HCT116 (cell line): ENCODE measurements around the gene LRRC74B. TPM values are rescaled to one million over a fixed set of nuclear protein-coding genes. Genes with fewer than 3 reads are reported as not detected.

Source experiments
- ATAC-seq: fragments of 200-7000 bp; cut with Tn5 transposase; 2 replicates; pipeline ENCODE4 v1.9.1; 2020; ENCODE audit warnings: mild to moderate bottlenecking, moderate library complexity
- Bru-seq: library from RNA; stranded (reverse); fragments of 400-500 nt; gene quantifications from one replicate; lab custom pipeline; 2021; lab: Mats Ljungman, UMichigan
- BruChase-seq, 2 experiments: library from RNA; stranded (reverse); fragments of 400-500 nt; gene quantifications; one replicate each; lab custom pipeline; 2021; lab: Mats Ljungman, UMichigan
- BruUV-seq: library from RNA; stranded (reverse); fragments of 400-500 nt; replicated peaks from 2 replicates; lab custom pipeline; 2021; lab: Mats Ljungman, UMichigan
- CTCF ChIA-PET: fragments of 300-600 bp; sonication (Branson Sonifier 250); formaldehyde crosslinking; loops from one replicate; lab custom pipeline; 2021; ENCODE audit warnings: antibody characterized with exemption; lab: Charles Lee
- POLR2A ChIA-PET: fragments of 300-600, 350-600 bp; sonication (Branson Sonifier 250); formaldehyde crosslinking; loops from one replicate; lab custom pipeline; 2021; ENCODE audit warnings: antibody characterized with exemption; lab: Charles Lee
- RAD21 ChIA-PET, 2 experiments: fragments of 300-600 bp; sonication (Branson Sonifier 250); formaldehyde crosslinking; loops; one replicate each; lab custom pipeline; 2023; ENCODE audit warnings: low total read pairs in 2 of 2; ENCODE audit not compliant: uncharacterized antibody in 2 of 2, unreplicated experiment in 2 of 2, low non-redundant PET in 1 of 2; lab: Charles Lee
- DNase-seq: peaks from one replicate; pipeline ENCODE4 v3.0.0-alpha.2; 2010; ENCODE audit warnings: low read depth, low spot score
- H2AFZ ChIP-seq: fragments of 200-600 bp; shearing (Covaris generic), sonication (generic); 2 replicates; pipeline ENCODE4 v1.6.1; 2017; ENCODE audit warnings: low read depth, mixed run types, mixed read lengths, antibody characterized with exemption, low read length; ENCODE audit not compliant: poor library complexity, severe bottlenecking
- H3K27ac ChIP-seq: 2 replicates; pipeline ENCODE4 v1.5.1; 2012; ENCODE audit warnings: low read depth, low read length
- H3K27me3 ChIP-seq: fragments of 200-600 bp; sonication (generic); 2 replicates; pipeline ENCODE4 v1.6.1; 2016; ENCODE audit warnings: mixed run types, low read length, mixed read lengths; ENCODE audit not compliant: insufficient read depth
- H3K36me3 ChIP-seq, 2 experiments: fragments of 200-500 bp in 1 of 2; fragments of 200-600 bp in 1 of 2; sonication (Bioruptor generic) in 1 of 2; sonication (generic) in 1 of 2; 2 replicates each; pipeline versions ENCODE4 v1.5.1 to v1.6.1; 2014 to 2016; ENCODE audit warnings: low read length in 2 of 2, inconsistent platforms in 1 of 2, mixed read lengths in 1 of 2, mixed run types in 1 of 2; ENCODE audit not compliant: insufficient read depth in 2 of 2, control insufficient read depth in 1 of 2
- H3K4me1 ChIP-seq, 2 experiments: fragments of 200-600 bp in 1 of 2; sonication (generic) in 1 of 2; 2 replicates each; pipeline versions ENCODE4 v1.5.1 to v1.6.1; 2012 to 2017; ENCODE audit warnings: low read length in 2 of 2, inconsistent platforms in 1 of 2, mild to moderate bottlenecking in 1 of 2, mixed read lengths in 1 of 2, mixed run types in 1 of 2, moderate library complexity in 1 of 2; ENCODE audit not compliant: insufficient read depth in 2 of 2, control insufficient read depth in 1 of 2
- H3K4me2 ChIP-seq: fragments of 200-600 bp; sonication (generic); 2 replicates; pipeline ENCODE4 v1.6.1; 2017; ENCODE audit warnings: mixed run types, low read length, mixed read lengths
- H3K4me3 ChIP-seq, 2 experiments: fragments of 200-600 bp in 1 of 2; sonication (generic) in 1 of 2; replicated peaks in 1 of 2; 2 replicates each; pipeline ENCODE4 v1.5.1; 2011 to 2016; ENCODE audit warnings: low read length in 2 of 2, control low read depth in 1 of 2, low read depth in 1 of 2, mild to moderate bottlenecking in 1 of 2, mixed read lengths in 1 of 2, mixed run types in 1 of 2
- H3K79me2 ChIP-seq: fragments of 200-600 bp; sonication (generic); 2 replicates; pipeline ENCODE4 v1.6.1; 2017; ENCODE audit warnings: mild to moderate bottlenecking, mixed run types, low read length, moderate library complexity, mixed read lengths; ENCODE audit not compliant: insufficient read depth
- H3K9ac ChIP-seq: fragments of 200-600 bp; sonication (generic); 2 replicates; pipeline ENCODE4 v1.6.1; 2016; ENCODE audit warnings: low read length, mixed read lengths
- H3K9me2 ChIP-seq: fragments of 200-600 bp; sonication (generic), shearing (Covaris generic); 2 replicates; pipeline ENCODE4 v1.6.1; 2017; ENCODE audit warnings: mixed run types, mild to moderate bottlenecking, moderate library complexity; ENCODE audit not compliant: insufficient read depth
- H3K9me3 ChIP-seq, 2 experiments: fragments of 200-500 bp in 1 of 2; fragments of 200-600 bp in 1 of 2; sonication (Bioruptor generic) in 1 of 2; sonication (generic) in 1 of 2; 2 replicates each; pipeline ENCODE4 v1.6.1; 2014 to 2017; ENCODE audit warnings: low read length in 2 of 2, mixed read lengths in 2 of 2, inconsistent platforms in 1 of 2, low read depth in 1 of 2, mild to moderate bottlenecking in 1 of 2, mixed run types in 1 of 2, moderate library complexity in 1 of 2; ENCODE audit not compliant: control insufficient read depth in 1 of 2, insufficient read depth in 1 of 2
- H4K20me1 ChIP-seq: fragments of 200-600 bp; sonication (generic), shearing (Covaris generic); 2 replicates; pipeline ENCODE4 v1.6.1; 2017; ENCODE audit warnings: mixed run types, mild to moderate bottlenecking, moderate library complexity; ENCODE audit not compliant: insufficient read depth
- CBX3 ChIP-seq: IDR thresholded peaks from 2 replicates; pipeline ENCODE4 v1.6.1; 2012; ENCODE audit warnings: low read depth
- CTCF ChIP-seq, 3 experiments: fragments of 200-600 bp in 1 of 3; sonication (generic) in 1 of 3; IDR thresholded peaks in 2 of 3; conservative IDR thresholded peaks in 1 of 3; 2 replicates each; pipeline ENCODE4 v1.5.1; 2012 to 2017; ENCODE audit warnings: low read depth in 2 of 3, low read length in 2 of 3, antibody characterized with exemption in 1 of 3, borderline replicate concordance in 1 of 3, control low read depth in 1 of 3, mild to moderate bottlenecking in 1 of 3, mixed read lengths in 1 of 3, mixed run types in 1 of 3, moderate library complexity in 1 of 3; ENCODE audit not compliant: insufficient read depth in 1 of 3
- EGR1 ChIP-seq: IDR thresholded peaks from 2 replicates; pipeline ENCODE4 v1.6.1; 2012; ENCODE audit warnings: low read depth
- EZH2 ChIP-seq: fragments of 200-600 bp; sonication (generic); IDR thresholded peaks from 2 replicates; pipeline ENCODE4 v1.6.1; 2017; ENCODE audit warnings: antibody characterized with exemption, mixed run types
- FOSL1 ChIP-seq: IDR thresholded peaks from 2 replicates; pipeline ENCODE4 v1.6.1; 2012; ENCODE audit warnings: low read depth
- POLR2A ChIP-seq: IDR thresholded peaks from 2 replicates; pipeline ENCODE4 v1.7.0; 2011; ENCODE audit warnings: borderline replicate concordance; ENCODE audit not compliant: insufficient read depth, insufficient read length; ENCODE audit errors: extremely low read depth
- SP1 ChIP-seq: IDR thresholded peaks from 2 replicates; pipeline ENCODE4 v1.6.1; 2012; ENCODE audit warnings: low read depth
- TCF7L2 ChIP-seq: IDR thresholded peaks from 2 replicates; pipeline ENCODE4 v1.7.0; 2011; ENCODE audit warnings: borderline replicate concordance, inconsistent platforms; ENCODE audit not compliant: insufficient read depth, insufficient read length; ENCODE audit errors: extremely low read depth
- YY1 ChIP-seq: IDR thresholded peaks from 2 replicates; pipeline ENCODE4 v1.6.1; 2011; ENCODE audit warnings: low read length, low read depth, moderate library complexity, mild to moderate bottlenecking; ENCODE audit not compliant: insufficient replicate concordance; ENCODE audit errors: extremely low read depth
- ZFX ChIP-seq: fragments of 450-650 bp; IDR thresholded peaks from 2 replicates; pipeline ENCODE4 v1.6.1; 2017
- intact Hi-C: fragments of 100-400 bp; cut with micrococcal nuclease; formaldehyde crosslinking; loops from 2 replicates; pipeline ENCODE4 v1.10.0; 2022
- long read RNA-seq: library from polyadenylated mRNA; unstranded; transcript quantifications from one replicate; pipeline ENCODE4 v2.0.0, GENCODE V29; 2021; ENCODE audit not compliant: unreplicated experiment
- polyA plus RNA-seq: library from polyadenylated mRNA; unstranded; fragments of >200 nt; gene quantifications from 2 replicates; pipeline ENCODE4 v1.2.1, GENCODE V29; 2012; ENCODE audit warnings: missing spikeins
- total RNA-seq: library from RNA; stranded (reverse); gene quantifications from one replicate; pipeline ENCODE4 v1.2.1, GENCODE V29; 2021; ENCODE audit not compliant: unreplicated experiment
- TF ChIP-seq, protein P1 (sequence below): IDR thresholded peaks from 2 replicates; pipeline ENCODE4 v1.6.1; 2011; ENCODE audit warnings: mild to moderate bottlenecking, low read length, moderate library complexity; ENCODE audit not compliant: insufficient replicate concordance; ENCODE audit errors: extremely low read depth

Gene LRRC74B, protein sequence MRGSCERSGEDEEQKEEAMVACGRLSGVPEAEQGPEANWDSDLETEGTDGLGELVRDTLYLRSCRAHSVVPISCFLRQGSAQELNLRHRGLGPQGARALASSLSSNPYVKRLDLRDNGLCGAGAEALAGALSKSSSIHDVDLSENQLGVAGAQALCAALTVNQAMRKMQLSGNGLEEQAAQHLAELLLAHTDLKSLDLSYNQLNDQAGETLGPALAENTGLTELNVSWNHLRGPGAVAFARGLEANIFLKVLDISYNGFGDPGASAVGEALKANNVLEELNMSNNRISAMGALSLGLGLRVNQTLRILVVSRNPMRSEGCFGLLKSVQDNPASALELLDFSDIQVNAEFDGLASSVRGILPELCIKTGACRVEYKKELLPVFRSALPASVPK
- total RNA-seq: not detected
- not detected in 2 replicates for polyA plus RNA-seq
- percentile 6 among the genes with signal in this experiment for Bru-seq, nascent RNA
- percentile 6 among the genes with signal in this experiment for BruChase-seq, experiment 1, labeled RNA remaining after a 6-hour chase
- percentile 6 among the genes with signal in this experiment for BruChase-seq, experiment 2, labeled RNA remaining after a 2-hour chase
- long read RNA-seq: 0 reads

GRCh38 chr22:21045585-21046294, at the start of gene LRRC74B:
Gene LRRC74B (plus strand): TSS chr22:21045946. CDS start chr22:21045987, 41 bp downstream.
- ATAC-seq: peak; percentile 99
- Histone ChIP-seq H3K27ac (no peak within 1 kb of the TSS), H3K4me3 (peak within 1 kb of the TSS; percentile 7 to 32; a peak in 3 of 4 replicates), H3K79me2 (no peaks in the 10 kb centered on the region), H3K9ac (no peak within 1 kb of the TSS), H3K9me2 (no peaks in the 10 kb centered on the region), H2AFZ (peak within 1 kb of the TSS; percentile 65), H3K27me3 (no peaks in the 10 kb centered on the region), H3K4me2 (peak within 1 kb of the TSS; percentile 60), H3K36me3 (no peaks in the 10 kb centered on the region), H3K4me1 (peaks cover 0 to 31% of the 10 kb centered on the region in 2 experiments; a peak in 2 of 4 replicates), H4K20me1 (no peaks in the 10 kb centered on the region)
- CTCF ChIA-PET: interaction anchor here (1.1 to 1.6 kb wide), 2 partner anchors 25 to 57 kb away, joined by 3 read pairs; no protein-coding TSS in a partner anchor
- POLR2A ChIA-PET: no interaction called here
- intact Hi-C loops: no loop called here
- TF ChIP-seq SP1 (peak; percentile 85), POLR2A (no peak)
- TF ChIP-seq, all 23 proteins: peak for 1
- BruUV-seq: no TSS peak
- DNase-seq: peak; percentile 63
- no peaks in the 10 kb centered on the region for H3K9me3 ChIP-seq
- RAD21 ChIA-PET: no interaction called here

- Histone ChIP-seq H3K9ac (no peak overlapping the region), H3K4me3 (no peak overlapping the region), H3K36me3 (peaks cover 4 to 16% of the 10 kb centered on the region in 2 experiments; a peak in 3 of 4 replicates), H3K9me2 (no peaks in the 10 kb centered on the region), H3K4me2 (no peak overlapping the region), H4K20me1 (no peaks in the 10 kb centered on the region), H3K9me3 (no peaks in the 10 kb centered on the region), H3K79me2 (peaks cover 18% of the 10 kb centered on the region), H3K4me1 (peaks cover 9 to 10% of the 10 kb centered on the region in 2 experiments; a peak in 3 of 4 replicates), H2AFZ (no peak overlapping the region), H3K27ac (no peak overlapping the region), H3K27me3 (no peaks in the 10 kb centered on the region)
- ChIA-PET POLR2A (no interaction called here), CTCF (no interaction called here), RAD21 (no interaction called here)
- intact Hi-C loops: no loop called here
- DNase-seq (no peak), ATAC-seq (no peak)
- no peak for TF ChIP-seq EZH2
- no peak for TF ChIP-seq EGR1
- no peak for TF ChIP-seq FOSL1
- TF ChIP-seq CTCF (IDR thresholded peaks at IDR 0.05 in 2 of 3, conservative IDR thresholded peaks at IDR 0.05 in 1 of 3; ENCODE audit: borderline replicate concordance in 1 of 3, insufficient read depth in 1 of 3, low read depth in 2 of 3, low read length in 2 of 3): no peak
- no peak for TF ChIP-seq TCF7L2
- TF ChIP-seq ZFX: no peak
- TF ChIP-seq CBX3: no peak
- TF ChIP-seq, protein P1, sequence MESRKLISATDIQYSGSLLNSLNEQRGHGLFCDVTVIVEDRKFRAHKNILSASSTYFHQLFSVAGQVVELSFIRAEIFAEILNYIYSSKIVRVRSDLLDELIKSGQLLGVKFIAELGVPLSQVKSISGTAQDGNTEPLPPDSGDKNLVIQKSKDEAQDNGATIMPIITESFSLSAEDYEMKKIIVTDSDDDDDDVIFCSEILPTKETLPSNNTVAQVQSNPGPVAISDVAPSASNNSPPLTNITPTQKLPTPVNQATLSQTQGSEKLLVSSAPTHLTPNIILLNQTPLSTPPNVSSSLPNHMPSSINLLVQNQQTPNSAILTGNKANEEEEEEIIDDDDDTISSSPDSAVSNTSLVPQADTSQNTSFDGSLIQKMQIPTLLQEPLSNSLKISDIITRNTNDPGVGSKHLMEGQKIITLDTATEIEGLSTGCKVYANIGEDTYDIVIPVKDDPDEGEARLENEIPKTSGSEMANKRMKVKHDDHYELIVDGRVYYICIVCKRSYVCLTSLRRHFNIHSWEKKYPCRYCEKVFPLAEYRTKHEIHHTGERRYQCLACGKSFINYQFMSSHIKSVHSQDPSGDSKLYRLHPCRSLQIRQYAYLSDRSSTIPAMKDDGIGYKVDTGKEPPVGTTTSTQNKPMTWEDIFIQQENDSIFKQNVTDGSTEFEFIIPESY: no peak
- no peak for TF ChIP-seq YY1
- no TSS peak for BruUV-seq
Measured at GRCh38 chr22:20996031-20996410, 49.7 kb upstream of the LRRC74B start.
